HUES48 (cell line): Measurements from ENCODE around the gene TRIM7.
A peak's percentile ranks its signal among the peaks of the same experiment; 100 is the strongest.
"Not testable (repeated sequence)": the region's sequence is repeated elsewhere in the genome, so short reads cannot be mapped to it uniquely, and the experiment has no call there.

ENCODE experiments used
- H3K27ac ChIP-seq: one replicate; pipeline ENCODE4 v1.7.0; 2013; ENCODE audit warnings: low read depth, low read length, inconsistent platforms
- H3K27me3 ChIP-seq: 2 replicates; pipeline ENCODE4 v1.6.1; 2013; ENCODE audit warnings: mild to moderate bottlenecking, low read length; ENCODE audit not compliant: control insufficient read depth, insufficient read depth
- H3K36me3 ChIP-seq: 2 replicates; pipeline ENCODE4 v1.6.1; 2013; ENCODE audit warnings: low read length; ENCODE audit not compliant: control insufficient read depth, insufficient read depth
- H3K4me1 ChIP-seq: 2 replicates; pipeline ENCODE4 v1.6.1; 2013; ENCODE audit warnings: mild to moderate bottlenecking, low read length; ENCODE audit not compliant: control insufficient read depth, insufficient read depth
- H3K4me3 ChIP-seq: 2 replicates; pipeline ENCODE4 v1.5.1; 2013; ENCODE audit warnings: mild to moderate bottlenecking, low read depth, low read length
- H3K9ac ChIP-seq: 2 replicates; pipeline ENCODE4 v1.6.1; 2013; ENCODE audit warnings: mild to moderate bottlenecking, low read depth, low read length, moderate library complexity
- H3K9me3 ChIP-seq: 2 replicates; pipeline ENCODE4 v1.6.1; 2013; ENCODE audit warnings: low read length; ENCODE audit not compliant: control insufficient read depth, insufficient read depth

Gene TRIM7

DNA sequence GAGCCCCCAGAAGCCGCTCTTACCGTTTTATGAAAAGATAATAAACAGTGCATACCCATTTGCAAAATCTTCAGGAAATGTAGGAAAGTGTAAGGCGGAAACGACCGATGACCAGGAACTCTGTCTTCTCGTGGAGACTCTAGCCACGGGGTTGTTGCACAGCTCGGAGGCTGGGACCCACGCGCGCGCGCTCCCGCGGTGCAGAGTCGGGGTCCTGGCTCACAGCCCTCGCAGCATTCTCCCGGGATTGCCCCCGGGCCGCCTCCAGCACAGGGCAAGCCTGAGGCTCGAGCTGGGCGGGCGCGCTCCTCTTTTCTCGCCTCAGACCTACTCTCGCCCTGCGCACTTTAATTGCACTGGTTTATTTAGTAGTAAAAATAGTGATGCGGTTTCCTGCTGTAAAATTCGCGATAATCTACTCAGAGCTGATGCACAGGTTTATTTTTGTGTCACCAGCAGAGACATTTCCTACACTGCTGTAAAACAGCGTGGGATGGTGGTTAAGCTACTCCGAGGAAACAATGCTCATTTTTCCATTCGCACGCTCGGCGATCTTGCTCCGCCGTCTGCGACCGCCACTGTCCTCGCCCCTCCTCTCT is 15.5 kb downstream of the TRIM7 start:
- no peak overlapping the region for H3K27ac ChIP-seq
- H3K27me3 ChIP-seq, result peaks cover 26% of the 10 kb centered on the region
- no peaks in the 10 kb centered on the region for H3K36me3 ChIP-seq
- peak overlapping the region; percentile 87 for H3K4me3 ChIP-seq
- no peak overlapping the region for H3K9ac ChIP-seq
- peaks cover 4% of the 10 kb centered on the region; the same call in 1 of the 2 replicates for H3K9me3 ChIP-seq
- no peaks in the 10 kb centered on the region for H3K4me1 ChIP-seq

DNA sequence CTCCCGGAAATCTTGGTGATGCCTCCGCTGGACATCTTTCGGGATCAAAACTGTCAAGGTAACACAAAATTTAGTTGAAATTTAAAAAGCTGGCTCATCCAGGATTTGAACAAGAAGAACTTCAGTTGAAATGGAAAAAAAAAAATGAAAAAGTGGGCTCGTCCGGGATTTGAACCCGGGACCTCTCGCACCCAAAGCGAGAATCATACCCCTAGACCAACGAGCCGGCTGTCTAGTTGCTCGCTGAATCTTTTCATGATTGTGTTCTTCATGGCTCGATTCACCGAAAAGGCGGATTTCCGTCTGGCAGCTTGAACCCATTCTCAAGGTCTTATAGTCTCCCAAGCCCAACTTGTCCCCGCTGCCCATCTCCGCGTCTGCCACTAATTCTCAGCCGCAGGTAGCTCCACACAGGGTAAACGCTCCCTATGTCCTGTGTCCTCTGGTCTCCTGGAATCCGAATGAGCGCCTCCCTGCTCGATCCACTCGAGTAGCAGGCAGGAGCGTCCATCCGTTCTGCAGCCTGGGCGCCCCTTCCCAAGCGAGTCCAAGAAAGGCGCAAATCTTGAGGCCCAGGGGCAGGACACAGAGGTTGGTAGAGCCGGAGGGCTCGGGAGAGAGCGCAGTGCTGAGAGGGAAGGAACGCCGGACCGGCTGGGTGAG is 16.2 kb downstream of the TRIM7 start:
- H3K4me1 ChIP-seq, result no peaks in the 10 kb centered on the region
- H3K36me3 ChIP-seq, result no peaks in the 10 kb centered on the region
- no peak overlapping the region for H3K27ac ChIP-seq
- H3K4me3 ChIP-seq, result peak overlapping the region; percentile 87
- no peak overlapping the region for H3K9ac ChIP-seq
- H3K27me3 ChIP-seq, result peaks cover 26% of the 10 kb centered on the region
- H3K9me3 ChIP-seq, result peaks cover 4% of the 10 kb centered on the region; the same call in 1 of the 2 replicates

GRCh38 chr5:181187500-181188213 is 17.3 kb downstream of the TRIM7 start:
- Histone ChIP-seq H3K27me3 (peaks cover 26% of the 10 kb centered on the region), H3K4me3 (peak overlapping the region; percentile 87), H3K27ac (no peak overlapping the region), H3K4me1 (no peaks in the 10 kb centered on the region), H3K9ac (peak overlapping the region; percentile 35), H3K9me3 (peaks cover 4% of the 10 kb centered on the region; the same call in 1 of the 2 replicates), H3K36me3 (no peaks in the 10 kb centered on the region)

GRCh38 chr5:181186986-181187499 is 18.0 kb downstream of the TRIM7 start:
- Histone ChIP-seq H3K27me3 (peaks cover 26% of the 10 kb centered on the region), H3K9ac (peak overlapping the region; percentile 11; the same call in 1 of the 2 replicates), H3K4me3 (peak overlapping the region; percentile 87)

DNA sequence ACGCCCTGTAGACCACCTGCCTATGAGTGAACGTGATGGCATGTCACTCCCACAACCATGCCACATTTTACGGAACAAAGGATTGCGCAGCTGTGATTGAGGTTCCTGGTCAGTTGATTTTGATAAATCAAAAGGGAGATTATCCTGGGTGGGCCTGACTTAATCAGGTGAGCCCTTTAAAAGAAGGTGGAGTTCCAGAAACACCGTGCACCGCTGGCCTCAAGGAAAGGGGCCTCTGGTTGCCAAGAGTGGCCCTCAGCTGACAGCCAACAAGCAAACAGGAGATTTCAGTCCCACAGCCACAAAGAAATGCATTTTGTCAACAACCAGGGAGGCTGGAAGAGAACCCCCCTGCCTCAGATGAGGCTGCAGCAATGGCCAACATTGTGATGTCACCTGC is 19.0 kb downstream of the TRIM7 start:
- H3K27ac ChIP-seq, result no peak overlapping the region
- no peaks in the 10 kb centered on the region for H3K36me3 ChIP-seq
- no peaks in the 10 kb centered on the region for H3K4me1 ChIP-seq
- H3K9me3 ChIP-seq, result peaks cover 4% of the 10 kb centered on the region; the same call in 1 of the 2 replicates
- no peak overlapping the region for H3K9ac ChIP-seq
- H3K27me3 ChIP-seq, result peaks cover 22% of the 10 kb centered on the region
- H3K4me3 ChIP-seq, result no peak overlapping the region

More at GRCh38 chr5:181186986-181187499, 18.0 kb downstream of the TRIM7 start:
- Histone ChIP-seq H3K36me3 (no peaks in the 10 kb centered on the region), H3K27ac (no peak overlapping the region), H3K9me3 (peaks cover 4% of the 10 kb centered on the region; the same call in 1 of the 2 replicates), H3K4me1 (no peaks in the 10 kb centered on the region)

GRCh38 chr5:181185560-181185959 is 19.4 kb downstream of the TRIM7 start:
- Histone ChIP-seq H3K9ac (no peak overlapping the region), H3K4me3 (no peak overlapping the region), H3K27me3 (peaks cover 17% of the 10 kb centered on the region), H3K4me1 (no peaks in the 10 kb centered on the region), H3K27ac (no peak overlapping the region), H3K36me3 (no peaks in the 10 kb centered on the region), H3K9me3 (peaks cover 4% of the 10 kb centered on the region; the same call in 1 of the 2 replicates)

GRCh38 chr5:181184845-181185216 is 20.2 kb downstream of the TRIM7 start:
- Histone ChIP-seq H3K27ac (no peak overlapping the region), H3K9me3 (peaks cover 4% of the 10 kb centered on the region; the same call in 1 of the 2 replicates)

GRCh38 chr5:181182651-181183050 is 22.3 kb downstream of the TRIM7 start:
- Histone ChIP-seq H3K27me3 (no peaks in the 10 kb centered on the region), H3K4me1 (no peaks in the 10 kb centered on the region), H3K36me3 (no peaks in the 10 kb centered on the region), H3K27ac (no peak overlapping the region), H3K9me3 (peaks cover 4% of the 10 kb centered on the region; the same call in 1 of the 2 replicates), H3K4me3 (no peak overlapping the region), H3K9ac (no peak overlapping the region)

More at GRCh38 chr5:181184845-181185216, 20.2 kb downstream of the TRIM7 start:
- Histone ChIP-seq H3K4me1 (no peaks in the 10 kb centered on the region), H3K27me3 (peaks cover 10% of the 10 kb centered on the region), H3K36me3 (no peaks in the 10 kb centered on the region), H3K9ac (no peak overlapping the region), H3K4me3 (no peak overlapping the region)

DNA sequence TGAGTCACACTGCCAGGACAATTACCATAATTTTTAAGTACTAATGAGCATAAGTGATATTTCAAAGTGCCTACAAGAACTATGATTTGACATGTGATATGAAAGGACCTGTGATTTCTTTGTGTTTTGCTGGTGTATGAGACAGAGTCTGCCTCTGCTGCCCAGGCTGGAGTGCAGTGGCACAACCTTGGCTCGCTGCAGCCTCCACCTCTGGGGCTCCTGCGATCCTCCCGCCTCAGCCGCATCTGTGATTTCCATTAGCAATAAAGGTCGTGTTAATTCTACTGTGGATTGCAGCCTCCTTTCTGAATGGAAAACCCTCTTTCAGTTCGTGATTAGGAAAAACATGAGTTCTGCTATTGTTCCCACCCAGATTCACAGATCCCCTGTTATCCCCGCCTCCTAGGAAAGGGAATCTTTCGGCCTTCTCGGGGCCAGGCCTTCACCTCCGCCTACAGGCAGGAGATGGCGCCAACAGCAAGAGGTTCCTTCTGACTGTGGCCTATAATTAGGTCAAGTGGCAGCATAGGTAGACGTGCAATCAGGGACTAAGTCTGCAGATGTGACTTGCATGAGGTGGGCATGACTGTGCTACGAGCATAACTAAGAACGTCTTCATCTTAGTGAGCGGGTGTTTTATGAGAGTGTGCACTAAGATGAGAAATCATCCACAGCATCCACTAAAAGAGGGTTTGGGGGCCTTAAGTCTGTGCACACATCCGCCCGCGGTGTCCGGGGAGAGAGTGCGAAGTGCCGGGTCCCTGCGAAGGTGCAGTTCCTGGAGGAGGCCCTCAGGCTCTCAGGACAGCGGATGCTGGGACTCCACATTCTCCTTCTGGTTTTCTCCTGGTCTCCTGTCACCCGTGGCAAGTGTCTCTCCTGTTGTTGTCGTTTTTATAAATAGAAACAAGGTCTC is 23.1 kb downstream of the TRIM7 start:
- Histone ChIP-seq H3K27me3 (no peaks in the 10 kb centered on the region), H3K36me3 (no peaks in the 10 kb centered on the region), H3K9me3 (peaks cover 4% of the 10 kb centered on the region; the same call in 1 of the 2 replicates), H3K4me3 (no peak overlapping the region), H3K27ac (no peak overlapping the region), H3K4me1 (no peaks in the 10 kb centered on the region), H3K9ac (no peak overlapping the region)

DNA sequence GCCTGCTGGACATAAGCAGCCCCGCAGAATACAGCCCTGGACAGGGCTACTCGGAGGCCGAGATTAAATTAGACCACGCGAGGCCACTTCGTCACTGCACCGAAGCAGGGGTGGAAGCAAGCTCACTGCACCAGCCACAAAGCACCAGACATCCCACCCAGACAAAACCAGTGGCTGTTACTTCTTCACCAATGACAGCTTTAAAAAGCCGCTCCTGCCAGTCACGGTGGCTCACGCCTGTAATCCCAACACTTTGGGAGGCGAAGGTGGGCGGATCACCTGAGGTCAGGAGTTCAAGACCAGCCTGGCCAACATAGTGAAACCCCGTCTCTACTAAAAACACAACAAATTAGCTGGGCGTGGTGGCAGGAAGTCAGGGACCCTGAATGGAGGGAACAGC is 27.4 kb downstream of the TRIM7 start:
- not testable (repeated sequence) for H3K4me3 ChIP-seq, H3K9me3 ChIP-seq, H3K27me3 ChIP-seq, H3K9ac ChIP-seq, H3K36me3 ChIP-seq, H3K27ac ChIP-seq, H3K4me1 ChIP-seq
